Ovary (tissue), 3 donors: ENCODE data around the gene RSRC2.
"Not testable (repeated sequence)": the region's sequence is repeated elsewhere in the genome, so short reads cannot be mapped to it uniquely, and the experiment has no call there.

Experiments used
- CTCF ChIP-seq, 3 donors: fragments of 450-650 bp in 2 of 3; fragments of 200-600 bp in 1 of 3; IDR thresholded peaks; one replicate each; pipeline versions ENCODE4 v1.5.1 to v1.8.0; 2016 to 2022; ENCODE audit warnings: antibody characterized with exemption in 3 of 3, mild to moderate bottlenecking in 1 of 3
- EP300 ChIP-seq: sonication (generic); formaldehyde crosslinking; IDR thresholded peaks from one replicate; pipeline ENCODE4 v1.6.1; 2017; ENCODE audit warnings: antibody characterized with exemption
- POLR2A ChIP-seq: fragments of 450-650 bp; IDR thresholded peaks from one replicate; pipeline ENCODE4 v1.6.1; 2017; ENCODE audit warnings: antibody characterized with exemption, mild to moderate bottlenecking, moderate library complexity
- donor health status: DM: no; HTN: no; CAD: no.

- TF ChIP-seq CTCF (IDR thresholded peaks at IDR 0.05); POLR2A; EP300: not testable (repeated sequence)
These were observed 38.9 kb downstream of the RSRC2 start for GRCh38 chr12:122487807-122488206.
